Vagina (tissue), 2 donors: ENCODE measurements around the gene GARIN5B.

Experiments
- POLR2A ChIP-seq, 2 donors: fragments of 450-650 bp; IDR thresholded peaks; one replicate each; pipeline ENCODE4 v1.6.1; 2017; ENCODE audit warnings: antibody characterized with exemption in 2 of 2, mild to moderate bottlenecking in 2 of 2, moderate library complexity in 2 of 2
- POLR2AphosphoS5 ChIP-seq, 2 donors: sonication (generic); formaldehyde crosslinking; IDR thresholded peaks; one replicate each; pipeline ENCODE4 v1.9.0; 2017; ENCODE audit warnings: antibody characterized with exemption in 2 of 2, mild to moderate bottlenecking in 2 of 2, low read depth in 1 of 2; ENCODE audit not compliant: insufficient read depth in 1 of 2
- TF ChIP-seq, protein P1 (sequence below), 3 experiments: fragments of 450-650 bp in 2 of 3; fragments of 200-600 bp in 1 of 3; sonication (generic) in 1 of 3; IDR thresholded peaks; one replicate each; pipeline ENCODE4 v1.5.1; 2017 to 2019; ENCODE audit warnings: antibody characterized with exemption in 3 of 3, mild to moderate bottlenecking in 2 of 3, moderate library complexity in 2 of 3

DNA sequence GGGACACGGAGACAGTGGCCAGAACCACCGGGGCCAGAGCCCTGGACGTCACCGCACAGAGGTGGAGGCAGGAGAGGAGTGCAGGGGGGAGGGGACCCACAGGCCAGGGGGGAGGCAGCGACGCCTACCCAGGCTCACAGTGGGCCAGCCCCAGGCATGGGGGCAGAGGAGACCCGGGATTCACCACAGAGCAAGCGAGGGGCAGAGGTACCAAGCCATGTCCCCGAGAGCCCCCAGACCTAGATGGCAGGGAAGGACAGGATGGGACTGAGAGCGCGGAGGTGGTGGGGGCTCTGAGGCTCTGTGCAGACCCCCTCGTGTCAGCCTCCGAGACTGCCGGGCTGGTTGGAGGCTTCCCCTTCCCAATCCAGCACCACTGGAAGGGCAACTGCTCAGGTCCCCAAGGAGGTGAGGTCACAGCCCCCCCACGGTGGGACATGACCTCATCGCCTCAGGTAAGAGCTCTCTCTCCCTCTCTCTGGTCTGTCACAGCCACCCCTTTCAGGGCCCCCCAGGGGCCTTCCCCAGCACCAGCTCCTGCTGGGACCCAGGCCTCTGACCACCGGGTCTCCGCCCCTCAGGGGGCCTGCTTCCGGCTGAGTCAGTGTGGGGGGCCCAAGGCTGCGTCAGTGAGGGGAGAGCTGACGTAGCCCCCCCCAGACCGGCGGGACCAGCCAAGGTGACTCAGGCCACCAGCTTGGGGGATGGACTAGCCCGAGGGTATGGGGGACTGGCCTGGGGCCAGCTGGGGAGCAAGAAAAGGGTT, 9.4 kb upstream of the GARIN5B start:
- TF ChIP-seq, protein P1, sequence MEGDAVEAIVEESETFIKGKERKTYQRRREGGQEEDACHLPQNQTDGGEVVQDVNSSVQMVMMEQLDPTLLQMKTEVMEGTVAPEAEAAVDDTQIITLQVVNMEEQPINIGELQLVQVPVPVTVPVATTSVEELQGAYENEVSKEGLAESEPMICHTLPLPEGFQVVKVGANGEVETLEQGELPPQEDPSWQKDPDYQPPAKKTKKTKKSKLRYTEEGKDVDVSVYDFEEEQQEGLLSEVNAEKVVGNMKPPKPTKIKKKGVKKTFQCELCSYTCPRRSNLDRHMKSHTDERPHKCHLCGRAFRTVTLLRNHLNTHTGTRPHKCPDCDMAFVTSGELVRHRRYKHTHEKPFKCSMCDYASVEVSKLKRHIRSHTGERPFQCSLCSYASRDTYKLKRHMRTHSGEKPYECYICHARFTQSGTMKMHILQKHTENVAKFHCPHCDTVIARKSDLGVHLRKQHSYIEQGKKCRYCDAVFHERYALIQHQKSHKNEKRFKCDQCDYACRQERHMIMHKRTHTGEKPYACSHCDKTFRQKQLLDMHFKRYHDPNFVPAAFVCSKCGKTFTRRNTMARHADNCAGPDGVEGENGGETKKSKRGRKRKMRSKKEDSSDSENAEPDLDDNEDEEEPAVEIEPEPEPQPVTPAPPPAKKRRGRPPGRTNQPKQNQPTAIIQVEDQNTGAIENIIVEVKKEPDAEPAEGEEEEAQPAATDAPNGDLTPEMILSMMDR (IDR thresholded peaks at IDR 0.05) = no peak
- no peak for TF ChIP-seq POLR2A (IDR thresholded peaks at IDR 0.05)
- TF ChIP-seq POLR2AphosphoS5 (IDR thresholded peaks at IDR 0.05; ENCODE audit: insufficient read depth in 1 of 2, low read depth in 1 of 2) = no peak
